ENCODE measurements around the gene PTPRJ.

- no peak for TF ChIP-seq POLR2A (IDR thresholded peaks at IDR 0.05; ENCODE audit: low read length)
- TF ChIP-seq GATA1 (IDR thresholded peaks at IDR 0.05; ENCODE audit: low read depth, low read length), result no peak
Measured at GRCh38 chr11:47973173-47973572, 7.2 kb upstream of the PTPRJ start.

Data from erythroblast (primary cell).